PFSK-1 (cell line): ENCODE measurements around the gene IFNK.

Experiments
- FOXP2 ChIP-seq: optimal IDR thresholded peaks from 2 replicates; pipeline ENCODE3; 2011; ENCODE audit warnings: borderline replicate concordance, control low read depth, inconsistent platforms; ENCODE audit not compliant: insufficient read depth; ENCODE audit errors: extremely low read length, extremely low read depth
- POLR2AphosphoS5 ChIP-seq: IDR thresholded peaks from 2 replicates; pipeline ENCODE4 v1.6.1; 2012; ENCODE audit warnings: low read depth, mild to moderate bottlenecking, control low read depth, low read length, moderate library complexity
- SIN3A ChIP-seq: IDR thresholded peaks from 2 replicates; pipeline ENCODE4 v1.6.1; 2012; ENCODE audit warnings: mild to moderate bottlenecking, low read length, moderate library complexity, borderline replicate concordance; ENCODE audit not compliant: insufficient read depth
- TAF1 ChIP-seq: IDR thresholded peaks from 2 replicates; pipeline ENCODE4 v1.6.1; 2012; ENCODE audit warnings: low read length, control low read depth, borderline replicate concordance; ENCODE audit not compliant: insufficient read depth
- TF ChIP-seq, protein P1 (sequence below), 2 experiments: IDR thresholded peaks; 2 replicates each; pipeline versions ENCODE4 v1.6.1 to v1.8.0; 2011 to 2012; ENCODE audit warnings: low read depth in 2 of 2, low read length in 2 of 2, control low read depth in 1 of 2, inconsistent platforms in 1 of 2, mild to moderate bottlenecking in 1 of 2, moderate library complexity in 1 of 2; ENCODE audit not compliant: insufficient read depth in 1 of 2

IFNK gene

DNA sequence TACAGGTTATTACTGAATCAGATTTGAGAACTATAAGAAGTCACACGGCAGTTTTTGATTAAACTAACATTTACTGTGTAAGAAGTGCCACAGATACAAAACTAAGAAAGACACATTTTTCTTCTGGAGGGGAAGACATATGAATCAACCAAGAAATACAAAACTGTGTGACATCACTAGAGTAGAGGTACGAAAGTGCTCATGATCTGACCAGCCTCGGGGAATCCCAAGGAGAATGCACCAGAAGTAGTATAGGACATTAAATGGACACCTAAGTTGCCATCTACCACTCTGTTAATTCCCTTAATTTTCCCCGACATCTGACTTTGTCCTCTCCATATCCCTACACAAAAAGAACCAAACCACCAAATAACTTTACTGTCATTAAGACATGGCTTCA, 5.3 kb upstream of the IFNK start:
- TF ChIP-seq TAF1: no peak
- TF ChIP-seq FOXP2: no peak
- TF ChIP-seq SIN3A: no peak
- TF ChIP-seq, protein P1, sequence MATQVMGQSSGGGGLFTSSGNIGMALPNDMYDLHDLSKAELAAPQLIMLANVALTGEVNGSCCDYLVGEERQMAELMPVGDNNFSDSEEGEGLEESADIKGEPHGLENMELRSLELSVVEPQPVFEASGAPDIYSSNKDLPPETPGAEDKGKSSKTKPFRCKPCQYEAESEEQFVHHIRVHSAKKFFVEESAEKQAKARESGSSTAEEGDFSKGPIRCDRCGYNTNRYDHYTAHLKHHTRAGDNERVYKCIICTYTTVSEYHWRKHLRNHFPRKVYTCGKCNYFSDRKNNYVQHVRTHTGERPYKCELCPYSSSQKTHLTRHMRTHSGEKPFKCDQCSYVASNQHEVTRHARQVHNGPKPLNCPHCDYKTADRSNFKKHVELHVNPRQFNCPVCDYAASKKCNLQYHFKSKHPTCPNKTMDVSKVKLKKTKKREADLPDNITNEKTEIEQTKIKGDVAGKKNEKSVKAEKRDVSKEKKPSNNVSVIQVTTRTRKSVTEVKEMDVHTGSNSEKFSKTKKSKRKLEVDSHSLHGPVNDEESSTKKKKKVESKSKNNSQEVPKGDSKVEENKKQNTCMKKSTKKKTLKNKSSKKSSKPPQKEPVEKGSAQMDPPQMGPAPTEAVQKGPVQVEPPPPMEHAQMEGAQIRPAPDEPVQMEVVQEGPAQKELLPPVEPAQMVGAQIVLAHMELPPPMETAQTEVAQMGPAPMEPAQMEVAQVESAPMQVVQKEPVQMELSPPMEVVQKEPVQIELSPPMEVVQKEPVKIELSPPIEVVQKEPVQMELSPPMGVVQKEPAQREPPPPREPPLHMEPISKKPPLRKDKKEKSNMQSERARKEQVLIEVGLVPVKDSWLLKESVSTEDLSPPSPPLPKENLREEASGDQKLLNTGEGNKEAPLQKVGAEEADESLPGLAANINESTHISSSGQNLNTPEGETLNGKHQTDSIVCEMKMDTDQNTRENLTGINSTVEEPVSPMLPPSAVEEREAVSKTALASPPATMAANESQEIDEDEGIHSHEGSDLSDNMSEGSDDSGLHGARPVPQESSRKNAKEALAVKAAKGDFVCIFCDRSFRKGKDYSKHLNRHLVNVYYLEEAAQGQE (IDR thresholded peaks at IDR 0.05; ENCODE audit: insufficient read depth in 1 of 2, low read depth in 2 of 2, low read length in 2 of 2): no peak
- TF ChIP-seq POLR2AphosphoS5: no peak

DNA sequence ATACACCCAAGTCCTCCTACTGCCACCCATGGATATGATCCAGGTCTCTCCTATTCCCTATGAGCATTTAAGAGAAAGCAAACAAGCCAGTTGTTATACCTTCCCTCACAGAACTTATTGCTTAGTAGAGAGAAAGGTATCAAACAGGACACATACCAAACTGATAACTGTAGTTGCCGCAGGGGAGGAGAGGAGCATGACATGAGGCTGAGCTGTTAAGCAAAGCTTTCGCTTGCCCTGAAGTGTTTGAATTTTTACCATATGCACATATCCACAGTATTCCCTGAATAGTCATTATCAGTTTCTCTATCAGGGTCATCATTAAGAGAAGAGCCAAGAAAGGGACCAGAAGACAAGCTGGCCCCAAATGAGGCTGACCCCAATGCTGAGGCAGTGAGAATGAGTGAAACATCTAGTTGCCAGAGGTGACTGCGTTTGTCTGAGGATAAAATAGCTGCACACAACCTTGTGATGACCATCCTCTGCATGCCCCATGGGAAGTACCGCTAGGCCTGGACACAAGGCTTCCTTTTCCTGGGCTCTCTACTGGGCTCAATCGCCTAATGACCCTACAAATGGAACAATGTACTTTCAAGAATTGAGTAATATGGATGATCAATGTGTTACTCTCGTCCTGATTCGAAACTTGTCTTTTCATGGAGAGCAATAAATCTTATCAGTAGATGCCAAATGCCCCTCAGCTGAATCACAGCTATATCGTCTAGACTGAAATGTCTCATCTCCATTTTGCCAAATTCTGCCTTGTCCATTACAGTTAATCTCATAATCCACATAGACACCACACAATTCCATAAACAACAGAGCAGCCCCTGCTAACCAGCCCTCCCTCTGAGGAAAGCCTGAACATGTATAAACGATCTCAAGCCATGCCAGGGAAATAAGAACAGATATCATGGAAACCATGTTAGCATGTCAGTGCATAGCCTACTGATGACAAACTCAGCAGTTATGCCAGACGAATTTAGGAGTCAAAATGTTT, 4.3 kb upstream of the IFNK start:
- TF ChIP-seq FOXP2 (no peak), TAF1 (no peak), SIN3A (no peak), POLR2AphosphoS5 (no peak)
- TF ChIP-seq, protein P1 (IDR thresholded peaks at IDR 0.05; ENCODE audit: insufficient read depth in 1 of 2, low read depth in 2 of 2, low read length in 2 of 2): no peak

DNA sequence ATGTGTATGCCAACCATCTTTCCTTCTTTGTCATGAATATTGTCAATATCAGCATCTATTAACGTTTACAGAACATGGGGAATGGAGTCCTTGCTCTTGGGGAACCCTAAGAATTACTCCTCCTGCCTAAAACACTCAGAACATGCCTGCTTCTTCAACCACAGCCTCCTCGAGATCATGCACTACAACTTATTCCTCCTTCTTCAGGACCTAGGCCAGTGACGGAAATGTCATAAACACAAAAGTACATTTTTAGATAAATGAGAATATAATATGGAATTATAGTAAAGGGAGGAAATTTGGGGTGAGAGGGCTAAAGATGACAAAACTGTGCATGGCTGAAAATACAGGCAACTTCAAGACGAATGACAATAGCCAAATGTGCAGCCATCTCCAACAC, 3.1 kb upstream of the IFNK start:
- TF ChIP-seq FOXP2: no peak
- TF ChIP-seq, protein P1 (IDR thresholded peaks at IDR 0.05; ENCODE audit: insufficient read depth in 1 of 2, low read depth in 2 of 2, low read length in 2 of 2): no peak

DNA sequence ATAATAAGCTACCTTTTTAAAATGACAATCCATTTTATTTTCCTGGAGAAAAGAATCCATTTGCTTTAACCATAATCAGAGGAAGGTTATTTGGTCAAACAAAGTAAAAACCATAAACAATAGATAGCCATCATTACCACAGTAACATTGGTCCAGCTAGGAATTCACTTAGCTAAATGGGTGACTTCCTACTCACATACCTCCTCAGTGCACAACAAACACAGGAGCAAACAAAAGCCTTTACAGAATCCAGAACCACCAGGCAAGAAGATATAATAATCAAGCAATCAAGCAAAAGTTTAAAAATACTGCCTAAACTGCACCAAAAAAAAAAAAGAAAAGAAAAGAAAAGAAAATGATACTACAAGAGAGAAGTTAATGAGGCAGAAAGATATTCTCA, 949 bp upstream of the IFNK start:
- TF ChIP-seq, protein P1 (IDR thresholded peaks at IDR 0.05; ENCODE audit: insufficient read depth in 1 of 2, low read depth in 2 of 2, low read length in 2 of 2): no peak
- TF ChIP-seq SIN3A (no peak), FOXP2 (no peak), POLR2AphosphoS5 (no peak)

DNA sequence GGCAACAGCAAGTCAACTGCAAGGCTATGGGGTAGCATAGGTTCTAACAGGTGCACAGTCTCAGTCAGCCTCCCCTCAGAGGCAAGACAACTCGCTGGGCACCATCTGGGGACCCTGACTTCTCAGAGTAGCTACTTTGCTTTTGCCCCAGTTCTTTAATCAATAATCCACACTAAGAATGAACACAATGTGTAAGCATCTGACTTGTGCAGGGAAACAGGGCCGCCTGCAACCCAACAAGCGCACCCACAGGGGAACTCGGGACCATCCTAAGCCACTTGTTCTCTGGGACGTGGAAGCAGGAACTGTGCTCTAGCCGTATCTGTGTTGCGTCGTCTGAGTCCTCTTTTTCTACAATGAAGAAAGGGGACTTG, 3.6 kb downstream of the IFNK start:
- TF ChIP-seq POLR2AphosphoS5 (no peak), TAF1 (no peak), SIN3A (no peak), FOXP2 (no peak)
- TF ChIP-seq, protein P1 (IDR thresholded peaks at IDR 0.05; ENCODE audit: insufficient read depth in 1 of 2, low read depth in 2 of 2, low read length in 2 of 2): no peak
